Right lobe of liver (tissue), 6 donors: ENCODE results near the gene SIK3. TPM values are rescaled to one million over a fixed set of nuclear protein-coding genes. Genes with fewer than 3 reads are reported as not detected.
A peak's percentile ranks its signal among the peaks of the same experiment; 100 is the strongest.

Experiments
- ATAC-seq, 4 donors: fragments of 200-7000 bp; cut with Tn5 transposase; one replicate each; pipeline ENCODE4 v1.9.1; 2020; ENCODE audit warnings: mild to moderate bottlenecking in 4 of 4, moderate library complexity in 4 of 4
- DNase-seq, 3 donors: peaks; one replicate each; pipeline ENCODE4 v3.0.0-alpha.2; 2020
- H3K27ac ChIP-seq, 3 donors: fragments of 200-600 bp; one replicate each; pipeline ENCODE4 v1.8.0; 2022
- H3K27me3 ChIP-seq, 2 donors: fragments of 200-600 bp; one replicate each; pipeline ENCODE4 v1.8.0; 2022
- H3K36me3 ChIP-seq, 4 donors: fragments of 200-600 bp; sonication (generic) in 1 of 4; one replicate each; pipeline versions ENCODE4 v1.5.1 to v1.8.0; 2017 to 2022; ENCODE audit warnings: control low read depth in 1 of 4
- H3K4me1 ChIP-seq, 4 donors: fragments of 200-600 bp; sonication (generic) in 1 of 4; one replicate each; pipeline versions ENCODE4 v1.5.1 to v1.8.0; 2017 to 2022; ENCODE audit warnings: control low read depth in 1 of 4
- H3K4me3 ChIP-seq, 3 donors: fragments of 200-600 bp; one replicate each; pipeline ENCODE4 v1.8.0; 2022
- H3K9me3 ChIP-seq, 4 donors: fragments of 200-600 bp; sonication (generic) in 1 of 4; one replicate each; pipeline versions ENCODE4 v1.5.1 to v1.8.0; 2017 to 2022; ENCODE audit warnings: control low read depth in 1 of 4
- CTCF ChIP-seq, 4 donors: fragments of 200-600 bp in 3 of 4; fragments of 450-650 bp in 1 of 4; IDR thresholded peaks; one replicate each; pipeline versions ENCODE4 v1.5.1 to v1.8.0; 2016 to 2022; ENCODE audit warnings: antibody characterized with exemption in 4 of 4, mild to moderate bottlenecking in 2 of 4
- POLR2A ChIP-seq: fragments of 450-650 bp; IDR thresholded peaks from one replicate; pipeline ENCODE4 v1.6.1; 2017; ENCODE audit warnings: antibody characterized with exemption, mild to moderate bottlenecking
- WGBS: methylation state at CpG from one replicate; pipeline ENCODE4 v1.1.6; 2018; ENCODE audit warnings: low coverage, low lambda C conversion rate; ENCODE audit not compliant: insufficient coverage; ENCODE audit errors: missing lambda C conversion rate; 5-methylcytosine and 5-hydroxymethylcytosine counted together
- intact Hi-C, 2 donors: fragments of 100-400 bp; cut with DNase I; formaldehyde crosslinking; loops; one replicate each; pipeline versions ENCODE4 v1.11.2 to v1.14.1; 2022
- total RNA-seq, 6 experiments: library from RNA; depleted of rRNA in 2 of 6; stranded (reverse); fragments of >200 nt in 2 of 6; fragmentation: NEBNext Ultra II Directional in 3 of 6; extraction: Animal tissue kit (Norgen Biotek cat#: 25700) in 3 of 6; gene quantifications; one replicate each; pipeline versions ENCODE4 v1.1.0 to v1.2.4, GENCODE V29; 2016 to 2023
- donor health status: DM: no; HTN: yes; CAD: no.
- donor health status: DM: no; HTN: no; CAD: no.
- donor health status: DM: no; HTN: no; CAD: no.
- donor health status: DM: no; HTN: yes; CAD: no.
- donor health status: DM: no; HTN: yes; CAD: no.

Gene SIK3
- total RNA-seq, 6 experiments from 2014 or later: 22.0 to 35.4 (median 26.8) TPM

GRCh38 chr11:116885951-116886655 is 212.1 kb downstream of the SIK3 start:
- 64% methylated on average over 3 of the region's 5 CpGs for WGBS
- no peak overlapping the region for H3K4me3 ChIP-seq
- intact Hi-C loops: loop anchor here in 1 of 2 donors (10.0 kb wide), 1 partner anchor 219 kb away; no protein-coding TSS in a partner anchor
- no peak overlapping the region for H3K27ac ChIP-seq
- peaks cover 0 to 9% (median 3%) of the 10 kb centered on the region in 4 donors for H3K4me1 ChIP-seq
- TF ChIP-seq POLR2A (no peak), CTCF (IDR thresholded peaks at IDR 0.05) (no peak)
- no peaks in the 10 kb centered on the region for H3K27me3 ChIP-seq
- H3K36me3 ChIP-seq: no peaks in the 10 kb centered on the region
- DNase-seq: no peak
- peak in 2 of 4 donors; percentile 17 to 24 for ATAC-seq
- no peaks in the 10 kb centered on the region for H3K9me3 ChIP-seq

- Histone ChIP-seq H3K4me3 (no peak overlapping the region), H3K4me1 (no peaks in the 10 kb centered on the region), H3K27me3 (no peaks in the 10 kb centered on the region), H3K36me3 (no peaks in the 10 kb centered on the region), H3K27ac (no peak overlapping the region), H3K9me3 (no peaks in the 10 kb centered on the region)
- intact Hi-C loops: loop anchor here in 1 of 2 donors (10.0 kb wide), 1 partner anchor 222 kb away; no protein-coding TSS in a partner anchor
- ATAC-seq (no peak), DNase-seq (no peak)
- TF ChIP-seq CTCF (IDR thresholded peaks at IDR 0.05): no peak
- TF ChIP-seq POLR2A: no peak
Measured at GRCh38 chr11:116882386-116882785, 215.8 kb downstream of the SIK3 start.

- TF ChIP-seq POLR2A (no peak), CTCF (IDR thresholded peaks at IDR 0.05) (no peak)
- intact Hi-C loops: loop anchor here in 1 of 2 donors (10.0 kb wide), 1 partner anchor 224 kb away; no protein-coding TSS in a partner anchor
- Histone ChIP-seq H3K27me3 (no peaks in the 10 kb centered on the region), H3K4me1 (peaks cover 0 to 5% (median 0%) of the 10 kb centered on the region in 4 donors), H3K27ac (no peak overlapping the region), H3K4me3 (no peak overlapping the region), H3K9me3 (no peaks in the 10 kb centered on the region), H3K36me3 (no peaks in the 10 kb centered on the region)
- DNase-seq: no peak
- WGBS: 60% methylated on average over 2 of the region's 6 CpGs
- ATAC-seq: no peak
Measured at GRCh38 chr11:116881143-116881542, 217.1 kb downstream of the SIK3 start.

- peaks cover 0 to 5% (median 0%) of the 10 kb centered on the region in 4 donors for H3K4me1 ChIP-seq
- H3K4me3 ChIP-seq: no peak overlapping the region
- intact Hi-C loops: loop anchor here (10.0 kb wide), 1 partner anchor 225 kb away; no protein-coding TSS in a partner anchor
- no peak overlapping the region for H3K27ac ChIP-seq
- ATAC-seq (peak; percentile 93 to 98 (median 94)), DNase-seq (no peak)
- peaks cover 0 to 10% (median 0%) of the 10 kb centered on the region in 4 donors for H3K36me3 ChIP-seq
- TF ChIP-seq CTCF (IDR thresholded peaks at IDR 0.05) (peak; percentile 65 to 76 (median 74)), POLR2A (no peak)
- no peaks in the 10 kb centered on the region for H3K27me3 ChIP-seq
- no peaks in the 10 kb centered on the region for H3K9me3 ChIP-seq
- WGBS: 62% methylated on average over 5 of the region's 5 CpGs
Measured at GRCh38 chr11:116879800-116880625, 218.2 kb downstream of the SIK3 start.
